ELF-1 (cell line): Measurements from ENCODE around the gene CPD.
A peak's percentile ranks its signal among the peaks of the same experiment; 100 is the strongest.
"Not testable (repeated sequence)": the region's sequence is repeated elsewhere in the genome, so short reads cannot be mapped to it uniquely, and the experiment has no call there.

Source experiments
- DNase-seq: peaks from one replicate; pipeline ENCODE4 v3.0.0-alpha.2; 2016; ENCODE audit warnings: low read depth, low spot score

CPD gene

DNA sequence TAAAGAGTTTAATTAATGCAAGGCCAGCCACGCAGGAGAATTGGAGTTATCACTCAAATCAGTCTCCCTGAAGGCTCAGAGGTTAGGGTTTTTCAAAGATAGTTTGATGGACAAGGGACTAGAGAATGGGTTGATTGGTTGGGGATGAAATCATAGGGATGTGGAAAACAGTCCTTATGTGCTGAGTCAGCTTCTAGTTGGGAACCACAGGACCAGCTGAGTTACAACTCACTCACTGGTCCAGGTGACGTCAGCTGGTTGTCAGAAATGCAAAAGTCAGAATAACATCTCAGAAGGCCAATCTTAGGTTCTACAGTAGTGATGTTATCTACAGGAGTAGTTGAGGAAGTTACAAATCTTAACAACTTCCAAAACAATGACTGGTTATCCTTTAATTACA is 47.6 kb downstream of the CPD start:
- DNase-seq: no peak

DNA sequence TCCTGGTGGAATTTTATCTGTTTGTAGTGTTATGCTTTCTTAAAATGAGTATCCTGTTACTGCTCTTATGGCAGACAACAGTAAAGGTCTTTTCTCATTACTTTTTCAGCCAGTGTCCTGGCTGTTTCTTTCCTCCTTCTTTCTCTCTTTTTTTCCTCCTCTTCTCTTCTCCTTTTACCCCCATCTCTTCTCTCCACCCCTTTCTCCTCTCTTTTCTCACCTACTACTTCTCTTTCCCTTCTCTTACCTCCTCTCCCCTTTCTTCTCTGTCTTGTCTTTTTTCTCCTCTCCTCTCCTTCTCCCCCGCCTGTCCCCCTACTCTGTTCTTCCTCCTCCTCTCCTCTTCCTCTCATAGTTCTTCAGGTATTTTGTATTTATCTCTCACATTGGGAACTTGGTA is 48.9 kb downstream of the CPD start:
- DNase-seq: no peak

DNA sequence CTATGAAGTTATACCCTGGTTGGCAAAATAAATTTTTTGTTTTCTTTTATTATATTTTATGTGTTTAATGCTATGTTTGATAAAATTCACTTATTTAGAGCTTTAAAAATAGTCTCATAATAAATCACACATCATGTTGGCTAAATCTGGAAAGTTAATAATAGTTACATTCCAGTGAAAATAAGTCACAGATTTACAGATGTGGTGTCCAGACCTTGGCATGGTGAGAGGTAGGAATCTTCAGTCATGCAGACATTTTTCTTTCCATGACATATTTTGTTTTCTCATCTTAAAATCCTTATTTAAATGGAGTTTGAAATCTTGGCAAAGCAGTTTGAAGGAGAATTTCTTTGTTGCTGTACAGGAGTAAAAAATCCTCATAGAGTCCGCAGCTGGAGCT is 50.4 kb downstream of the CPD start:
- no peak for DNase-seq

DNA sequence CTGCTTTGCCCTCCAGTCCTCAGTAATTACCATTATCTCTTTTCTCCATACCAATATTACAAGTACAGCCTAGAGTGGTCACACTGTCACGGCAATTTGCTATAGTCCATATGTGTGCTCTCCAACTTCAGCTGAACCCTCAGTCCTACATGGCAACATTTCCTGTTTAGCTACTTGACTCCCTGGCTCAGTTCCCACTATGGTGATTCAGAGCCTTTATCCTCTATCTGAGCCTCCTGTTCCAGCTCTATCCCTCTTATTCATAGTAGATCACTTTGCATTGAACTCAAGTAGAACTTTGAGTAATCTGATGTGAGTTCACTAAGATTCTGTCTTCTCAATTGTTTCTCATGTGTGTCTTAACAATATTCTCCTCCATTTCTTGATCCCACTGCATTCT is 54.8 kb downstream of the CPD start:
- DNase-seq: no peak

DNA sequence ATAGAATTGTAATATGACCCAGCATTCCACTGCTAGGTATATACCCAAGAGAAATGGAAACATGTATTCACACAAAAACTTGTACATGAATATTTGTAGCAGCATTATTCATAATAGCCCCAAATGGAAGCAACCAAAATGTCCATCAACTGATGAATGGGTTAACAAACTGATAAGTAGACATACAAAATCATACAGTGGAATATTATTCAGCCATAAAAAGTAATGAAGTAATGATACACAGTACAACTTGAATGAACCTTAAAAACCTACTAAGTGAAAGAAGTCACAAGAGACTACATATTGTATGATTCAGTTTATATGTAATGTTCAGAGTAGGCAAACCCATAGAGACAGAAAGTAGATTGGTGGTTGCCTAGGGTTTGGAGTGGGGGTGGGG is 58.0 kb downstream of the CPD start:
- no peak for DNase-seq

DNA sequence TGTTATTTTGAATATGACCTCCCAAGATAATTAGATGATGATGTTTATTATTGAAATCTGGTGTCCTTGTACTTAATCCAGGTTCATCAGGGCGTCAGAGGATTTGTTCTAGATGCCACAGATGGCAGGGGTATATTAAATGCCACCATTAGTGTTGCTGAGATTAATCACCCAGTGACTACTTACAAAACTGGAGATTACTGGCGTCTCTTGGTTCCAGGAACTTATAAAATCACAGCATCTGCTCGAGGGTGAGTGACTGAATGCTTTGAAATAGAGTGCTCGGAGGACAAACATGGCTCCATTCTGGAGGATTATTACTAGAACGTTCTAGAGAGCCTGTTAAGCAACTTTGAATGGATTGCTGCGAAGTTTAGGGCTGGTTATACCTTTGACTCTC is 65.0 kb downstream of the CPD start:
- DNase-seq: no peak

DNA sequence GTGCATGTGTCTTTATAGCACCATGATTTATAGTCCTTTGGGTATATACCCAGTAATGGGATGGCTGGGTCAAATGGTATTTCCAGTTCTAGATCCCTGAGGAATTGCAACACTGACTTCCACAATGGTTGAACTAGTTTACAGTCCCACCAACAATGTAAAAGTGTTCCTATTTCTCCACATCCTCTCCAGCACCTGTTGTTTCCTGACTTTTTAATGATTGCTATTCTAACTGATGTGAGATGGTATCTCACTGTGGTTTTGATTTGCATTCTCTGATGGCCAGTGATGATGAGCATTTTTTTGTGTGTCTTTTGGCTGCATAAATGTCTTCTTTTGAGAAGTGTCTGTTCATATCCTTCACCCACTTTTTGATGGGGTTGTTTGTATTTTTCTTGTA is 67.9 kb downstream of the CPD start:
- DNase-seq: not testable (repeated sequence)

DNA sequence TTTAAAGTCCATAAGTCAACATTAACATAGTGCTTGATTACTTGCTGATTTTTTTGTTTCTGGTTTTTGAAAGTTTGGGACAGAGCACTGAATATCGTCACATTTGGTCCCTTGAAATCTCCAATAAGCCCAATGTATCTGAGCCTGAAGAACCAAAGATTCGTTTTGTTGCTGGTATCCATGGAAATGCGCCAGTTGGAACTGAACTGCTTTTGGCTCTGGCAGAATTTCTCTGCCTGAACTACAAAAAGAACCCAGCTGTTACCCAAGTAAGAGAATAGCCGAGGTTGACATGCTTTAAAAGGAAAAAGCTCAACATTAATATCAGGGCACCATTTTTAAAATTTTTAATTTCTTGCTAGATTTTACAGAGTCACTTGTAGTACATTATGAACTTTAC is 70.8 kb downstream of the CPD start:
- no peak for DNase-seq

DNA sequence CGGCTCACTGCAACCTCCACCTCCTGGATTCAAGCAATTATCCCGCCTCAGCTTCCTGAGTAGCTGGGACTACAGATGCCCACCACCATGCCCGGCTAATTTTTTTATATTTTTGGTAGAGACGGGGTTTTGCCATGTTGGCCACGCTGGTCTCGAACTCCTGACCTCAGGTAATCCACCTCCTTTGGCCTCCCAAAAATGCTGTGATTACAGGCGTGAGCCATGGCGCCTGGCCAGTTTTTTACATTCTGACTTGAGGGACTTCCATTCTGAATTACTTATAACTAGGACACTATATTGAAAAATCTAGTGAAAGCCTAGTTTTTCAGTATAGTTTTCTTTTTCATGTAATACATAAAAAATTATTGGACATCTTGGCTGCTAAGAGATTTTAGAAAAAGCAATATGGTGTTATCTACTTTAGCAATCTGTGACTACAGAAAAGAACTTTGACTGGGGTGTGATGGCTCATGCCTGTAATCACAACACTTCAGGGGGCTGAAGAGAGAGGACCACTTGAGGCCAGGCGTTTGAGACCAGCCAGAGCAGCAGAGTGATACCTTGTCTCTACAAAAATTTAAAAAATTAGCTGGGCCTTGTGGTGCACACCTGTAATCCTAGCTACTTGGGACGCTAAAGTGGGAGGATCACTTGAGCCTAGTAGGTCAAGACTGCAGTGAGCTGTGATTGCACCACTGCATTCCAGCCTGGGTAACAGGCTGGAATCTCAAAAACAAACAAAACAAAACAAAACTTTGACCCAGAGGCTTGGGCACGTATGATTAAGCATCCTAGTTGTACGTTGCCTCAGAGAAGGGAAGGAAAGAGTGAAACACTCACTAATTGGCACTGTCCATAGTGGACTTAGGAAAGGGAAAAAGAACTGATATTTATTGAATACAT is 71.6 kb downstream of the CPD start:
- DNase-seq: no peak

DNA sequence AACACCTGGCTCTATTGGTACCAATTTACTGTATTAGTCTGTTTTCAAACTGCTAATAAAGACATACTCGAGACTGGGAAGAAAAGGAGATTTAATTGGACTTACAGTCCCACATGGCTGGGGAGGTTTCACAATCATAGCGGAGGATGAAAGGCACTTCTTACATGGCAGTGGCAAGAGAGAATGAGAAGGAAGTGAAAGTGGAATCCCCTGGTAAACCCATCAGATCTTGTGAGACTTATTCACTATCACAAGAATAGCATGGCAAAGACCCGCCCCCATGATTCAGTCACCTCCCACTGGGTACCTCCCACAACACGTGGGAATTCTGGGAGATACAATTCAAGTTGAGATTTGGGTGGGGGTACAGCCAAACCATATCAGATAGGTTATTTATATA is 75.9 kb downstream of the CPD start:
- DNase-seq: no peak

DNA sequence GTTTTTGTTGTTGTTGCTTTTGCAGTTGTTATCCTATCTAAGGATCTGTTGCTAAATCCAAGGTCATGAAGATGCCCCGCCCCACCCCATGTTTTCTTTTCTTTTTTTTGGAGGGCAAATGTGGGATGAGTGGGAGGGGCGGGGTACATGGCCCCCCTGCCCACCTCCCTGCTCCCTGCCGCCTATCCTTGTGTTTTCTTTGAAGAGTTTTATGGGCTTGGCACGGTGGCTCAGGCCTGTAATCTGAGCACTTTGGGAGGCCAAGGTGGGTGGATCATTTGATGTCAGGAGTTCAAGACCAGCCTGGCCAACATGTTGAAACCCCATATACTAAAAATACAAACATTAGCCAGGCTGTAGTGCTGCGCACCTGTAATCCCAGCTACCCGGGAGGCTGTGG is 79.6 kb downstream of the CPD start:
- no peak for DNase-seq

DNA sequence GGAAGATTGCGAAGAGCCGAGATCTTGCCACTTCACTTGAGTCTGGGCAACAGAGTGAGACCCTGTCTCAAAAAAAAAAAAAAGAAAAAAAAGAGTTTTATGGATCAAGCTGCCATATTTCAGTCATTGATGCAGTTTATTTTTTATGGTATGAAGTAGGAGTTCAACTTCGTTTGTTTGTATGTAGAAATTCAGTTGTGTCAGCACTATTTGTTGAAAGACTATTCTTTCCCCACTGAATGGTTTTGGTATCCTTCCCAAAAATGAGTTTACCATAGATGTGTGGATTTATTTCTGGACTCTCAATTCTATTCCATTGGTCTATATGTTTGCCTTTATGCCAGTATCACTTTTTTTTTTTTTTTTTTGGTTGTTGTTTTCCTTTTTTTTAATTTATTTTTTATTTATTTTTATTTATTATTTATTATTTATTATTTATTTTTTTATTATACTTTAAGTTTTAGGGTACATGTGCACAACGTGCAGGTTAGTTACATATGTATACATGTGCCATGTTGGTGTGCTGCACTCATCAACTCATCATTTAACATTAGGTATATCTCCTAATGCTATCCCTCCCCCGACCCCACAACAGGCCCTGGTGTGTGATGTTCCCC is 80.2 kb downstream of the CPD start:
- not testable (repeated sequence) for DNase-seq

DNA sequence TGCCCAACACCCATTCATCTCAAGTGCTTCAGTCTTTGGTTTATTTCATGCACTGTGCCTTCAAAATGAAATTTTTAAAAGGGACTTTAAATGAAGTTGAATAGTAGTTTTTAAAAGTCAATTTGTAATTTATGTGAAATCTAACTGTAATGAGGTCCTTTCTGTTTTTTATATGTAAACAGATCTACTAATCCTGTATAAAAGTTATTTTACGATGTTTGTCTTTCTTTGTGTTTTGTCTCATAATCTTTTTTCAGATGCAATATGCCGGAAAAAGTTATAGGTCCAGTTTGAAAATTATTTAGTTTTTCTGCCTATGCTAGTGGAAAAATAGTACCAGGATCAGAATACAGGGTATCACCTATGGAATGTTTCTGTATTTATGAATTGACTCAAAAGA is 89.7 kb downstream of the CPD start:
- no peak for DNase-seq

DNA sequence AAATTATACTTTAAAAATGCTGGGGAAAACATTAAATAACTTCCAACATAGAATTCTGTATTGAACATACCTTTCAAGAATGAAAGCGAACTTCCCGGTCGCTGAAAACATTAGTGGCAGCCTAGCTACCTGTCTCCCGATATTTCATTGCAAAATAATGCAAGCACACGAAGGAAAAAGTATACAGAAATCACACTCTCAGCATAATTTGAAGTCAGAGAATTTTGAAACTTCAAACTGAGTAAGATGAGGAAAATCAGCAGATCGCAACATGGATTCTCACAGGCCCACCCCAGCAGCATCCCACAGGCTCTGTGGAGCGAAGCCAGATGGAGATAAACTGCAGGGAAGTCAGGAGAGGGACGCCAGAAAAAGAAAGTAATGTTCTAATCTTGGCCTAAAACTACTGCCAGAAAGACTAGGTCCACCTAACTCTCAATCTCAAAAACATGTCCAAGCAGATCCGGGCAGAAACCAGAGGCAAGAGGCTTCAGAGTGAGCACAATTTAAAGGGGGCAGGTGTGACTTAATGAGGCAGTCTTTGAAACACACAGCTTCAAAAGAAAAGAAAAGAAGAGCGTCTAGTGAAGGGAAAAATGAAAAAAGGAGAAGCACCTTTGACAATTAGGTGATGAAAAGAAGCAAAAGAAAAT is 93.6 kb downstream of the CPD start:
- no peak for DNase-seq

DNA sequence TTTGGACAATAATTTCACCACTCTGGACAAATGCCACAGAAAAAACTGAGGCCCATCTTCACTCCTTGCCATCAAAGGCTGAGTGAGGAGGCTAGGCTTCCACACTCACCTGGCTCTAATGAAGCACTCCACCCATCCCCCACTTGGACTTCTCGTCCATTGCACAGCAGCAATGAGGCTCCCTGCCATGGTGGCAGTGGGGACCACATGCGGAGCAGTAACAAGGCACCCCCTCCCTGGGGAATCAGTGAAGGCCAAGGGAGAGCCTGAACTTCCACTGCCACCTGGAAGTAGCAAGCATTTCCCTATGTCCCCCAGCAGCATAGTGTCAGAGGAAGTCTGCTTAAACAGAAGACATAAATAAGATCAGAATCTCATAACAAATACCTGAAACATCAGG is 96.5 kb downstream of the CPD start:
- no peak for DNase-seq

DNA sequence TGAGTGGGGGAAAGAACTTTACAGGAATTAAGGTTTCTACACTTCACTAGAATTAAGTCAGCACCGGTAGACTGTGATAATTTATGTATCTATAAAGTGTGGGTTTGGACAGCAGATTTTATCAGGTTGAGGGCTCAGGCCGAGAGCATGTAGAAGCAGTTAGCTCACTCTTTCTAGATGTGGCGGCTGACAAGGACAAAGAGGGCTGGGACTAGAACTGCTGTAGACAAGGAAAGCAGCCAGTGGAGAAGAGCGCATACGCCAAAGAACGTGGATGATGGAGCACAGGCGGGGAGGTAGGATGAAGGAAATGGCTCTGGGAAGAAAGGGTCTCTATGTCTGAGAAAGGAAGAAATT is 98.0 kb downstream of the CPD start:
- DNase-seq: no peak

DNA sequence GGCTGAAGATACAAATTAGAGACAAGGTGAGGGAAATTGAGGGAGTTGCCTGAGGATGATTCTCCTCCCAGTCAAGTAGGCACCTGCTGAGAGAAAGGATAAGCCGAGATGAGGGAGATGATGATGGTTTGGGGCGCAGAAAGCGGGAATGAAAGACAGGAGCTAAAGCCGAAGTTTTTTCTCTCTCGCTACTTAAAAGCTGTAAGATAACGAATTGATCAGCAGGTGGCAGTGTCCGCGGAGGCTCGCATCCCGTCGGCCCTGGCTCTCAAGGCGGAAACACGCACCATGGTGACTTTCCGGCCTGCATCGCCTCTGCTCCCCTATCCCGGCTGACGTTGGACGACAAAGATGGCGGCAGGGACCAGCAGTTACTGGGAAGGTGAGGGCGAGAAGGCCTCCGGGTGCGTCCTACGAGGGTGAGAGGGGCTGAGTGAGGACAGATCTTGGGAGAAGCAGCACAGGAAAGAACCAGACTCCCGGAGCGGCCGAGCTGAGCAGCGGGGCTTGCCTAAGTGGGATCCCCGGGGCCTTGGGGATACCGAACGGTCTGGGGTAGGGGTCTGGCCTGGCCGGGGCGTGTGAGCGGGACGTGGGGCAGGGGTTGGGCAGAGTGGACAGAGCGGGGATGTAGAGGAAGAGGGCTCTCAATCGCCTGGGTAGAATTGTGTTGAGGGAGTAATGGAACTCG is 98.5 kb downstream of the CPD start, which contains the start of gene GOSR1:
Gene GOSR1 (plus strand): TSS at position 326 of the 691 bp plus-strand sequence. CDS start 26 bp downstream, at position 352.
- peak; percentile 95 for DNase-seq

DNA sequence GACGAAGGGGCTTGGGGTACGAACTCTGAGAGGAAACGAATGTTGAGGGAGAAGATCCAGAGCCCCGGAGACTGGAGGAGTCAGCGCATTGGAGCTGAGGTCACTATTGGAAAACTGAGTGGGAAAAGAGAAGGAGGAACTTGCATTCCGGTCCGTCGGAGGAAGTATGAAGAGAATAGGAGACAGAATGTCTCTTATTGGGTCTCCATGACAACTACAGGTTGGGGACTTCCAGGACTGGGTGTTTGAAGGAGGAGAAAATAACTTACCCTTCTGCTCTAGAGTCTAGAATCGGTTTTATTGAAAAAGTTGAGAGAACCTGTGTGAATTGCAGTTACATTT is 99.0 kb downstream of the CPD start:
- DNase-seq: no peak

DNA sequence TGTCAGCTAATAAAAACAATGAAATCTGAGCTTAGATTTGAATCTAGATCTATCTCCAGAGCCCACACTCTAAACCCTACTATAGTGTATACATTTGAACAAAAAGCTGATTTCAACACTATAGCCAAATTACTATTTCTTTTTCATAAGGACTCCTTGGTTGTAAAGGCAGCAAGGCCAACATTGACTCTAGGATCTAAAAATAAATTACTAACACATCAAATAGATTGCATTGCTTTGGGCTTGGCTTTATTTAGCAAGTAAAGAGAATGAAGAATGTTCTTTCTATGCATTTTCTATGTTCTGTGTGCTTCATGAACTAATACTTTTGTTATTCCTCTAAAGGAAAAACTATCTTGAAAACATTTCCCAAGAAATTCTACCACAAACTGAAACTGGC is 103.8 kb downstream of the CPD start:
- no peak for DNase-seq

DNA sequence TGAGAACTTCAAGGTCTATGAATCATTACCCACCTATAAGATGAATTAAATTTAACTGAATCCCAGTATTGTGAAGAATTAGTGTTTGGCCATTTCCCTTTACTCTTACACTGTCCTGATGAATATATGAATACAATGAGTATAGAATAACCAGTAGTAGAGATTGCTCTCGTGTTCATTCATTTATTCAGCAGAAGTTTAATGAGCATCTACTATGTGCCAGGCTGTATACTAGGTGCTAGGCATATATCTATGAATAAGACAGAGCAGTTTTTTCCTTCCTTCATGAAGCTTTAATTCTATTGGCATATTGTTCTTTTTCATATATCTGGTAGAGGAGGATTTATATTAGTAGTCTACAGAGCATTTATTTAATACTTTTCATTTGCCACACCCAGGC is 104.4 kb downstream of the CPD start:
- no peak for DNase-seq

DNA sequence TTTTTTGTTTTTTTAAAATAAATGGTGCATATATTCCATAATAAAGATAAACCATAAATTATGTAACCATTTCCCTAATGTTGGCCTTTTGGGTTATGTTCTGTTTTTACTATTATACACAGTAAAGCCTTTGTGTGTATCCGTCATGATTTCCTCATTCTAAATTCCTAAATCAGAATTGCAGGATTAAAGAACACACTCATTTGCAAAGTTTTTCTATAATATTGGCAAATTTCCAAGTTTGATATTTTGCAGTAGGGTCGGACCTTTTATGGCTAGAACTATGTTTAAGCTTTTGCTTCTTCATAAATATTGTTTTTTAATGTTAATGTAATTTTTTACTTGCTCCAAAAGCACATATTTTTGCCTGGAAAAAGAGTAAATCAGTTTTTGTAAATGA is 115.1 kb downstream of the CPD start:
- no peak for DNase-seq

DNA sequence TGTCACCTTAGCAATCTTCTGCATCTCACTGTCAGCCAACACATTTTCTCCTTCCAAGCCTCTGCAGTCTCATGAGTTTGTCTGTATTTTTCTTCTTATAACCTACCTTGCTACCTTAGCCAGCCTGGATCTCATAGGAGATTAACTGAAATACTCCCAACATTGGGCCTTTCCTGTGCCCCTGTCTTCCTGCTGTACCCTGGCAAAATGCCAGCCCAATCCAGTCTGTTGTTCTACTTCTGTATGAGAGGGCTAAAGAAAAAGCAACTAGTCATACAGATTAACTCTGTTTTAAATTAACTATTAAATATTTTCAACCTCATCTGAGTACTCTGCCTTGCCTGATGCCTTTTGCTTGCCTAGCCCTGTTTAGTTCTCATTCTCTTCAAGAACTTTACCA is 116.9 kb downstream of the CPD start:
- DNase-seq: no peak
